SW480 (cell line): ENCODE measurements around the gene ARFGEF3.

Experiments
- DNase-seq: peaks from one replicate; pipeline ENCODE4 v3.0.0-alpha.2; 2016; ENCODE audit warnings: low spot score

Gene ARFGEF3

GRCh38 chr6:138162111-138162954 is 594 bp downstream of the ARFGEF3 start:
- DNase-seq: peak; percentile 25

- no peak for DNase-seq
Measured at GRCh38 chr6:138162955-138163575, 1.3 kb downstream of the ARFGEF3 start.

GRCh38 chr6:138175596-138175995 is 13.9 kb downstream of the ARFGEF3 start:
- no peak for DNase-seq

- DNase-seq: no peak
Measured at GRCh38 chr6:138176652-138177232, 15.0 kb downstream of the ARFGEF3 start.

- DNase-seq: no peak
Measured at GRCh38 chr6:138182939-138183789, 21.4 kb downstream of the ARFGEF3 start.

- DNase-seq: no peak
Measured at GRCh38 chr6:138183790-138184134, 22.0 kb downstream of the ARFGEF3 start.

GRCh38 chr6:138184230-138184629 is 22.5 kb downstream of the ARFGEF3 start:
- DNase-seq: no peak

- DNase-seq: no peak
Measured at GRCh38 chr6:138187156-138187555, 25.4 kb downstream of the ARFGEF3 start.

- no peak for DNase-seq
Measured at GRCh38 chr6:138188278-138188941, 26.7 kb downstream of the ARFGEF3 start.

GRCh38 chr6:138194287-138194686 is 32.5 kb downstream of the ARFGEF3 start:
- no peak for DNase-seq

GRCh38 chr6:138196122-138196738 is 34.5 kb downstream of the ARFGEF3 start:
- DNase-seq: no peak

GRCh38 chr6:138197570-138197969 is 35.8 kb downstream of the ARFGEF3 start:
- DNase-seq: no peak

- no peak for DNase-seq
Measured at GRCh38 chr6:138198430-138199091, 36.8 kb downstream of the ARFGEF3 start.

- DNase-seq: no peak
Measured at GRCh38 chr6:138201836-138202235, 40.1 kb downstream of the ARFGEF3 start.

GRCh38 chr6:138203315-138203714 is 41.6 kb downstream of the ARFGEF3 start:
- no peak for DNase-seq

GRCh38 chr6:138204303-138204702 is 42.6 kb downstream of the ARFGEF3 start:
- no peak for DNase-seq

GRCh38 chr6:138204792-138205384 is 43.1 kb downstream of the ARFGEF3 start:
- no peak for DNase-seq

- no peak for DNase-seq
Measured at GRCh38 chr6:138205437-138206094, 43.8 kb downstream of the ARFGEF3 start.

GRCh38 chr6:138206862-138207261 is 45.1 kb downstream of the ARFGEF3 start:
- DNase-seq: no peak

GRCh38 chr6:138211048-138211581 is 49.4 kb downstream of the ARFGEF3 start:
- no peak for DNase-seq
